NCI-H345 (cell line): ENCODE measurements around the gene RALGPS2.
"Not testable (repeated sequence)": the region's sequence is repeated elsewhere in the genome, so short reads cannot be mapped to it uniquely, and the experiment has no call there.

Experiments used
- DNase-seq: peaks from one replicate; lab custom pipeline; 2025; lab: John Stamatoyannopoulos, UW

The RALGPS2 gene

DNA sequence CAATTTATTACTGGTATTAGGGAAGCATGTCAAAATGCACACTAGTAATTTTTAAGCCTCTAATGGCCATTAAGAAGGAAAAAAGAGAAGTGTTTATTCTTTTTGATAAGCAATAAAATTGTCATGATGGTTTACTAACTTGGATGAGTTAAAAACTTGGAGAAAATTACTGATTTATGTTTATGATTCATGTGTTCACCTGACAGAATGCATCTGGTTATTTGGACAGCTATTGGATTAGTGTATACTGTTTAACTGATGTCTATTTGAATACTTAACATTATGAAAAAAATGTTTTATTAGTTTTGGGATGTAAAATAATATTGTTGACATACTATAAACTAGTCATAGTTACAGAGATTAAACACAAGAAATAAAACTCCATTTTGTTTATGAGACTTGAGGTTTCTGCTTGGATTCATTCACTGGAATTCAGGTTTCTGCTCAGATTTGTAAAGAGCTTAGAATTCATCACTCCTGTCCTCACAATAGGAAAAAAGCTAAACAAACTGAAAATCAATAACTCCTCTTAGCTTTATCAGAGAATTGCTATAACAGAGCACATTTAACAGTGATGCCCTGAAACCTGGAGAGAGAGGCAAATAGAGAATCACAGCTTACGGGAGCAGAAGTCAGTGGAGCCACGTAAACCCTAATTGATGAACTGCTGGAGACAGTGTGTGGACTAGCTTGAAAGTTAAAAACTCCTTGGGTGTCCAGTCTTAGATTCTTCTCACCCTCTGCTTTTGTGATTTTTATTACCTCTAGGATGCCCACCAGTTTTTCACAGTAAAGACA lies 56.7 kb downstream of the RALGPS2 start:
- DNase-seq, result no peak

- no peak for DNase-seq
These were observed 59.1 kb downstream of the RALGPS2 start for GRCh38 chr1:178784131-178784536.

DNA sequence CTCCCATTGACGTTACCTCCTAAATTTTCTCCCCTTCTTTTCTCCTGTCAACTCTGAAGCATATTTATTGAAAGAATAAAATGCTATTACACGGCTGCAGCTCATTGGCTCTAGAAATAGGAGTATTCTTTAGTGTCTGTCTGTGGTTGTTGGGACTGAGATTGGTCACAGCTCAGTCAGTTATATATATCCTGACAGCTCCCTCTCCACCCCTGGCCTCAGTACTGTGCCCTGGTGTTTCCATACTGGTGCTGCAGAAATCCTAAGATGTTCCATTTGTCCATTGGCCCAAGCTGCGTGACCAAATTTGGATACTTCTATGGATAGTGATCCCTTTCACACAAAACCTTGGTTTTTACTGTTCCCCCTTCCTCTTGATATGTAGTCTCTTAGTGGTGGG lies 67.3 kb downstream of the RALGPS2 start:
- DNase-seq, result no peak

DNA sequence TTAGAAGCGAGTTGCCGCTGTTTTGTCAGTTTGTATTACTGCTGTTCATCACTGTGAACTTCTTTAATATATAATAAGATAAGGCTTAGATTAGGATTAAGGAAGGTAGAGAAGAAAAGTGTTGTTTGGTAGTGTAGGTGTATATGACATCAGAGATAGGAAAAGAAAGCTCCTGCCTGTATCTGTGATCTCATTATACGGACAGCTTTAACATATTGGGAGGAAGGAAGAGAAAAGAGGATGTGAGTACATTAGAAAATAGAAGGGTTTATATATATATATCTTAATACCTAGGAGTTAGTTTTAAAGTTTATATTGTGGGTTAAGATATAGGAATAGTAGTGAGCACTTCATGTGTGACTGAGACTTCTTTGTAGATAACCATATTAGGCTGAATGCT lies 71.0 kb downstream of the RALGPS2 start:
- no peak for DNase-seq

- no peak for DNase-seq
These were observed 72.5 kb downstream of the RALGPS2 start for GRCh38 chr1:178797590-178797989.

DNA sequence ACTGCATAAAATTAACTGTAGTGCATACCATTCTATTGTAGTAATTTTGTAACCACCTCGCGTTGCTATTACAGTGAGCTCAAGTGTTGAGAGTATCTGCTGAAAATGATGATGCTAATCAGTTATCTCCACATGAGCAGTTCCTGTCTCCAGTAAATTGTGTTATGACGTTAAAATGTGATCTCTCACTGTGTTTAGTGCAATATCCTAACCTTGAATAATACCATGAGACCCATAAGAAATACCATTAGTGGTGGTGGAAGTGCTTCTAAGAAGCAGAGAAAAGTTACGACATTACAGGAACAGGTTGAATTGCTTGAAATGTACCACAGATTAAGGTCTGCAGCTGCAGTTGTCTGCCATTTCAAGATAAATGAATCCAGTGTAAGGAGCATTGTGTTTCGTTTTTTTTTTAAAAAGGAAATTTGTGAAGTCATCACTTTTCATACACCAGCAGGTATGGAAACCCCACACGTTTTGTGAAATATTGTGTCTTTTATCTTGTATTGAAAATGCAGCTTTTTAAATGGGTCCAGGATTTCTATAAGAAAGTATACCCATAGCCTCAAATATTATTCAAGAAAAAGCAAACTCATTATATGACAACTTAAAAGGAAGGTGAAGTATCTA lies 73.3 kb downstream of the RALGPS2 start:
- no peak for DNase-seq

GRCh38 chr1:178802873-178803272 lies 77.8 kb downstream of the RALGPS2 start:
- no peak for DNase-seq

DNA sequence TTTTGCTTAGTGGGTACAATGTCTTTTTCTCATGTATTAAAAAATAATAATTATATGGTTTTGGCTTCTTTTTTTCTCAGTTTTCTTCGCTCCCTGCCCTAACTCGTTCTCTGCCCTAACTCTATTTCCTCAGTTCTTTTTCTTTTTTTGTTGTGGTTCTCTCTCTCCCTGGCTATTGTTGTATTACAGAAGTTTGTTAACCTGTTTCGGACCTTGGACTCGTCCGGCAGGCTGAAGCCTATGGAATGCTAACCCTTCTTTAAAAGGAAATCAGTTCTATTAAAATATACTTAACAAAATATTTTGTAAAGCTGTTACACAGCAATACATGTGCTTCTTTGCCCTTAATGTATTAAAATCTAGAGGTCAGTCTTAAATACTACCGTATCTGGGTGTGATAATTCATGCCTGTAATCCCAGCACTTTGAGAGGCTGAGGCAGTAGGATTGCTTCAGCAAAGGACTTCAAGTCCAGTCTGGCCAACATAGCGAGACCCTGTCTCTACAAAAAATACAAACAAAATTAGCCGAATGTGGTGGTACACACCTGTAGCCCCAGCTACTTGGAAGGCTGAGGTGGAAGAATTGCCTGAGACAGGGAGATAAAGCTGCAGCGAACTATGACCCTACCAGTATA lies 81.7 kb downstream of the RALGPS2 start:
- DNase-seq, result no peak

GRCh38 chr1:178808529-178808928 lies 83.5 kb downstream of the RALGPS2 start:
- DNase-seq, result no peak

- DNase-seq, result no peak
These were observed 85.5 kb downstream of the RALGPS2 start for GRCh38 chr1:178810585-178810984.

GRCh38 chr1:178818416-178818815 lies 93.4 kb downstream of the RALGPS2 start:
- no peak for DNase-seq

- DNase-seq, result no peak
These were observed 94.1 kb downstream of the RALGPS2 start for GRCh38 chr1:178819123-178819522.

- no peak for DNase-seq
These were observed 96.3 kb downstream of the RALGPS2 start for GRCh38 chr1:178821134-178821866.

GRCh38 chr1:178825167-178825566 lies 100.1 kb downstream of the RALGPS2 start:
- DNase-seq, result no peak

- DNase-seq, result no peak
These were observed 119.4 kb downstream of the RALGPS2 start for GRCh38 chr1:178844436-178844835.

DNA sequence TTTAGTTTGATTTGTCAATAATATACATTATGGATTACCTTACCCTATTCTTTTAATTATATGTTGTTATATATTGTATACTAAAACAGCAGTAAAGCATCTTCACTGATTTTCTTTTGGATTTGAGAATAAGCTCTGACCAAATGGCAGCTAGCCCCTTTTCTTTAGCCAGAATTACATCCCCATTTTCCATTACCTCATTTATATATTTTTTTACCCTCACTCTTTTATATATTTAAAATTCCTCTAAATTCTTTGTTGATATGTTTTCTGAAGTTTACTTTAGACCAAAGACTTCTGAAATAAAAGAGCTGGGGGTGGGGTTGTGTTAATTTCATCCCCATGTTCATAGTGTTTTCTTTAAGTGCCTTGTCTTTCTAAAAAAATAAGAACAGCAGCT lies 121.3 kb downstream of the RALGPS2 start:
- no peak for DNase-seq

DNA sequence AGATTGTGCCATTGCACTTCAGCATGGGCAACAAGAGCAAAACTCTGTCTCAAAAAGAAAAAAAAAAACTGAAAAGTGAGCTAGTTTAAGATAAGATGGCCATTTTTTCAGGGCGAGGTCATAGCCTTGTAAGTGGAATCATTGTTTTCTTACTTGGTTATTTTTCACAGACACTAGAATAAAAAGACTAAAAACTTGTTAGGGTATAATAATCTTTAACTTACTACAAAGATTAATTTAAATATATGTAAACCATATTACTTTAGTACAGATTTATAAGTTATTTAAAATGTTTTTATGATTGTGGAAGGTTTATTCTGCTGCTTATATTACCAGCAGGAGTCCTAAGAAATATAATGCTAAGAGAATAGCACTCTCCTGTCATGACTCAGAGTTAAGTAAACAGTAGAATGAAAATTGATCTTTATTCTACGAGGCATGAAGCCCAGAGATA lies 122.4 kb downstream of the RALGPS2 start:
- DNase-seq, result peak; percentile 14

GRCh38 chr1:178847919-178848318 lies 122.9 kb downstream of the RALGPS2 start:
- DNase-seq, result not testable (repeated sequence)

GRCh38 chr1:178849918-178850317 lies 124.9 kb downstream of the RALGPS2 start:
- no peak for DNase-seq

DNA sequence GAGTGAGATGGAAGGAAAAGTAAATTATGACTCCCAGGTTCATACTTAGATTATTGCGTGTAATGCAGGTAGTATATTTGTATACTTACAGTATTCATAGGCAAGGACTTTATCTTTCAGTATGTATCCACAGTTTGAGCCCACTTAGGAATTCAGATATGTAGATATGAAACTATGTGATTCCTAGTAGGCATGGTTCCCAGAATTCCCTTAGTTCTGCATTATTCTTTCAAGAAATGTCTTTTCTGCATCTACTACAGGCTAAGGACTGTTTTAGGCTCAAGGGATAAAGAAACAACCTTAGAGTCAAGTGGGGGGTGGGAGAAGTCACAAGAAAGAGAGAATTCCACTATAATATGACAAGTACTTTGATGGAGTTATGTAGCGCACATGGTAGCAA lies 132.1 kb downstream of the RALGPS2 start:
- no peak for DNase-seq

GRCh38 chr1:178862416-178862815 lies 137.4 kb downstream of the RALGPS2 start:
- DNase-seq, result no peak

- no peak for DNase-seq
These were observed 137.8 kb downstream of the RALGPS2 start for GRCh38 chr1:178862864-178863263.
